ENCODE measurements around the gene PCP4.

PCP4 gene

DNA sequence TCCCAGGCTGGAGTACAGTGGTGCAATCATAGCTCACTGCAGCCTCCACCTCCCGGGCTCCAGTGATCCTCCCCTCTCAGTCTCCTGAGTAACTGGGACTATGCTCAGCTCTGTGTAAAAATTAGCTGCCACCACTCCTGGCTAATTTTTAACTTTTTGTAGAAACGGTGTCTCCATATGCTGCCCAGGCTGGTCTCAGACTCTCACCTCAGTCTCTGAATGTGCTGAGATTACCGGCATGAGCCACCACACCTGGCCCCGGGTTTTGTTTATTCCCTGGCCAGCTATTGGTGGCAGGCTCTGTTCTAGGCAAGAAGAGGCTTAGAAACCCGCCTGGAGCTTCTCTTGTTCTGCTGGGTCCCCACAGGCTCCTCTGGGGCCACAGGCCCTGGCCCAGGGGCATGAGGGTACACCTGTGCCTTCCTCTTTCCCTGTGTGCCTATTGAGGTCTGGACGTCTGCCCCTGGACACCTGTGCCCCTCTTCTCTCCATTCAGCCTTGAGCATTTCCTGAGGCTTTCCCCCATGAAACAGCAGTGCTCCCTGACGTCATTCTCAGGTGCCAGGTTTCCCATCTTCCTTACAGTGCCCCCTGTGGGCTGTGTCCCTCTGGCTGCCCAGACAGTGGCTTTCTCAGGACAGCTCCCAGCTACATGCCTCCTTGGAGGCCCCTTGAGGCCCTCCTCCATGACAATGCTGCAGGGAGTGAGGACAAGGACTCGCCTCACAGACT is 57.5 kb downstream of the PCP4 start:
- no peak for DNase-seq

DNA sequence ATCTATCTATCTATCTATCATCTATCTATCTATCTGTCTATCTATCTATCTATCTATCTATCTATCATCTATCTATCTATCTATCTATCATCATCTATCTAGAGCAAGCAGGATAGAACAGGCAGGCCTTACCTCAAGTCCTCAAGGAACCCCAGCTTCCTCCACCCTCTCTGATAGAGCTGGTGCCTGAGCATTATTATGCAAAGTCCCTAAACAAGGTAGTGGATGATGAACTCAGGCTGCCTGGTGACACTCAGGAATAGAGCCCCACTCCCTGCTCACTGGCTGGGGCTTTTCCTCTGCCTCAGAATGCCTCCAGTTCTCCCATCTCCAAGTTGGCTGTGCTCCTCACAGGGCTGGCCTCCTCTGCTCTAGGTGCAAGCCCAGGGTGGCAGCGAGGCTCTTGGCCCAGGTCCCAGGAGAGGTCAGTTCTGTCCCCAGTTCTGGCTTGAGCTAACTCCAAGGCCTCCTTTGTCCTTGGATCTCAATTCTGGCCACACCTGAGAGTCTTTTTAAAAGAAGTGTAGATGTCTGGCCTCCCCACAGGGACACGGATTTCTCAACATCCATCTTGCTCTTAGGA is 60.2 kb downstream of the PCP4 start:
- DNase-seq = no peak

GRCh38 chr21:39932335-39932734 is 65.1 kb downstream of the PCP4 start:
- DNase-seq = no peak

GRCh38 chr21:39934895-39935294 is 67.7 kb downstream of the PCP4 start:
- DNase-seq = no peak

GRCh38 chr21:39935716-39936115 is 68.5 kb downstream of the PCP4 start:
- no peak for DNase-seq

DNA sequence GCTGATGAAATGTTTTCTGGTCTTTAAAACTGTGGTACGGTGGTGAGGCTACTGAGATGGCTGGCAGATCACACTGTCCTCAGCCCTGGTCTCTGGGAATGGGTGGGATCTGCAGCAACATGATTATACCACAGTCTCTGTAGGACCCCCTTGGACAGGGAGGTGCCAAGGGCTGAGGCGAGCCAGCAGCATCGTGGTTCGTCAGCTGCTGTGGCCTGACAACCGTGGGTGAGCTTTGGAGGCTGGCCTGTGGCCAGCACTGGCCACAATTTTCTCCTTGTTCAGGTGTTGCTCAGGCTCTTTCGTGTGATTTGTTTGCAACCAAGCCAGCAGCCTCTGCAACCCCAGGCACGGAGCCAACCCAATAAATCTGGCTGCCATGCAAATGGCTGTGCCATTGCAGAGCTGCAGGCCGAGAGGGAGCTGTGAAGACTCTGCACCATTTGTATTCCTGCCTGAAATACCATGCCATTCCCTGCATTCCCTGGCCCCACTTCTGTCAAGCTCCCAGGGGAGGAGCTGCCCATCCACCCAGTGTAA is 70.9 kb downstream of the PCP4 start:
- no peak for DNase-seq

- no peak for DNase-seq
Observed at GRCh38 chr21:39946199-39946598, 79.0 kb downstream of the PCP4 start.

GRCh38 chr21:39947031-39947430 is 79.8 kb downstream of the PCP4 start:
- no peak for DNase-seq

GRCh38 chr21:39951183-39952101 is 84.2 kb downstream of the PCP4 start:
- no peak for DNase-seq

GRCh38 chr21:39952265-39952664 is 85.0 kb downstream of the PCP4 start:
- no peak for DNase-seq

GRCh38 chr21:39954570-39954969 is 87.3 kb downstream of the PCP4 start:
- DNase-seq = no peak

DNA sequence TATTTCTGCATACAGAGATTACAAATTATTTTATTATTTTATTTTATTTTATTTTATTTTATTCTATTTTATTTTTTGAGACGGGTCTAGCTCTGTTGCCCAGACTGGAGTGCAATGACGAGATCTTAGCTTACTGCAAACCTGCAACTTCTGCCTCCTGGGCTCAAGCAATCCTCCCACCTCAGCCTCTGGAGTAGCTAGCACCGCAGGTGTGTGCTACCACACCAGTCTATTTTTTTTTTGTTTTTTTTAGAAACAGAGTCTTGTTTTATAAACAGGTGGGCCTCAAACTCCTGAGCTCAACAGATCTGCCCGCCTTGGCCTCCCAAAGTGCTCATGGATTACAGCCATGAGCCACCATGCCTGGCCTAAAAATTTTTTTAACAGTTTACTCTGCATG is 88.1 kb downstream of the PCP4 start:
- no peak for DNase-seq

DNA sequence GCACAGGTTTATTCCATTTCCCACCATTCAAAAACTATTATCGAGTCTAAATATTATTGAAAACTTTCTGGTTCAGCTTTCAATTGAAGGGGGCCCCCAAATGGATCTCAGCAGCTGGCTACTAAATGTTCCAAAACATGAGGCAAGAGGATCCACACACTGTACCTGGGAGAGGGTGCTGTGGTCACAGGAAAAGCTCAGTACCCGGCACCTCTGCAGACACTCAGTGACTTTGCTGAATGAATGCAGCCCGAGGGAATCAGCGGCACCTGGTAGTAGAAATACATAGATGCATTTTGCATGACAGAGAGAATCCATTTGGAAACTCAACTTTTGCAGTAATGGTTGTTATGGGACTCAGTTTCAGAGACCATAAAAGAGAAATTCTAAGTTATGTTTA is 89.3 kb downstream of the PCP4 start:
- DNase-seq = no peak

- no peak for DNase-seq
Observed at GRCh38 chr21:39958731-39959130, 91.5 kb downstream of the PCP4 start.

- DNase-seq = no peak
Observed at GRCh38 chr21:39961251-39961650, 94.0 kb downstream of the PCP4 start.

GRCh38 chr21:39965026-39965425 is 97.8 kb downstream of the PCP4 start:
- DNase-seq = no peak

- DNase-seq = no peak
Observed at GRCh38 chr21:39966786-39967185, 99.5 kb downstream of the PCP4 start.

GRCh38 chr21:39968010-39968409 is 100.8 kb downstream of the PCP4 start:
- no peak for DNase-seq

- no peak for DNase-seq
Observed at GRCh38 chr21:39969691-39970364, 102.6 kb downstream of the PCP4 start.

- DNase-seq = no peak
Observed at GRCh38 chr21:39971956-39972355, 104.7 kb downstream of the PCP4 start.

- DNase-seq = no peak
Observed at GRCh38 chr21:39972471-39972870, 105.2 kb downstream of the PCP4 start.

DNA sequence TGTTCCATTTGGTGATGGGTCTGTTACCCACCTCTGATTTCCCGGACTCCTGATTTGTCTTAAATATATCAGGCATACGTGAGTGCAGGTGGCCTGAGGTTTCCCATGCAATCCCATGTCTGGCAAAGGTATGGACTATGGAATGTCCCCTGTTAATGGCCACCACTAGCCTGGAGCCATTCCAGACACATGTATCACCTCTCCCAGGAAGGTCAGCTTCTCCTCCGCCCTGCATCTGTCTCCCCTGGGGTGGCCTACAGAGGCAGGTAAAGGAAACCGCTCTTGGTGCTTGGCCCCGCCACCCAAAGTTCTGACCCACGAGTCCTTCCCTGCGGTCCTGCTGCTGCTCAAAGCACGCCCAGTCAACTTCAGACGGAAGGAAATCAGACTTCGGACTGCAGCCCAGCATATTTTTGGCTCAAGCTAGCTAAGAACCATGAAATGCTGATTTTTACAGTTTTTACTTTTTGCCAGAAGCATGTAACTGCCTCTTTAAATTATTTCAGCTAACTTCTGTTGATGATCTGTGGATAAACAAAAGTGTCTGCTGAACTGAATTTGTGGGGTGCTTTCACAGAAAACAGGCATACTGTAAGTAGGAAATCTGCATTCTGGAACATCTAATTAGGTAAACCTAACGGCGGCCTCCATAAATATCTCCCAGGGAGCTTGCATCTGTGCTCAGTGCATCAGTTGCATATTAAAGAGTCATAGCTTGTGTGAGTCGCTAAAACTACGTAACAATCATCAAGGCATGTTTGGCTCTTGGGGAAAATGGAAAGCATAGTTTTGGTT is 105.9 kb downstream of the PCP4 start:
- no peak for DNase-seq

Measured in effector CD8-positive, alpha-beta T cell (primary cell).